Panc1 (cell line): ENCODE data around the gene CHST15.

ENCODE experiments used
- REST ChIP-seq, 2 experiments: IDR thresholded peaks; 2 replicates each; pipeline ENCODE4 v1.6.1; 2011 to 2012; ENCODE audit warnings: low read depth in 2 of 2, control low read depth in 1 of 2, low read length in 1 of 2, mild to moderate bottlenecking in 1 of 2, moderate library complexity in 1 of 2; ENCODE audit not compliant: insufficient read depth in 1 of 2
- TF ChIP-seq, protein P1 (sequence below): fragments of 450-650 bp; IDR thresholded peaks from 2 replicates; pipeline ENCODE4 v1.5.1; 2017; ENCODE audit warnings: mild to moderate bottlenecking

DNA sequence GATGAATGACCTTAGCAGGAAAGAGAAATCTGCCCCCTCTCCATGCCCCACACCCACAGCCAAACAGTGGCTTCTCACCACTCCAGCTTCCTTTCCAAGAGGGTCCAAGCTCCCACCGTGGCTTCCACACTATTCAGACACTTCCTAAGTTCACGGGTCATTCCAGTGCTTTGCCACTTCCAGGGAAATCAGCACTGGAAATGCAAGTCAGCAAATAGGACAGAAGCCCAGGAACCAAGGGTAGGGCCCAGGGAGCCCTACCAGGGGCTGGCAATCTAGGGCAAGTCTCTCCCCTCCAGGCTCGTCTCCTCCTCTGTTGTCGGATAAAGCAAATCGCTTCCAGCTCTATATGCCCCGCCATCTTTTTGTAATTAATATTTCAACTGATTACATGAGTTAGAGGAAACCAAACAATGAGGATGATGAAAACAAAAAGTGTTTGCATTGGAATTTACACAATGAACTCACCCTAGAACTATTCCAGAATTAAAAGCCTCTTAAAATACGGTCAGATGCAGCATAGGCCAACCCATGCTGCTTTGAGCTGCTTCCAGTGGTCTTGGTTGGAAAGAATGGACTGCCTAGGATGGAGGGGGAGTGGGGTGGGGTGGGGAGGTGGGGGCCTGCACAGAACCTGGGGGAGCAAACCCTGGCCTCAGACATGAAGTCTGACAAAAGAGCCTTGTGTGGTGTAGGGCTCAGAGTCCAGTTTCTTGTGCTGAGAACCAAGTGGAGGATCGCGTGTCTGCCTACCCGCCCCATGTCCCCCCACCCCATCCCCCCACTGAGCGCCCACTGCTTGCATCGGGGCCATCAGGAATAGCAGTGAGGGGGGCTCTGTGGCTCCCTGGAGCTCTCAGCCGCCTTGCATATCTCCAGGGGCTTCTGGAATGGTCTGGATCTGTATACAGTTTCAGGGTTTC is 127.2 kb downstream of the CHST15 start:
- TF ChIP-seq REST (IDR thresholded peaks at IDR 0.05; ENCODE audit: insufficient read depth in 1 of 2, low read depth in 2 of 2, low read length in 1 of 2) = no peak
- TF ChIP-seq, protein P1, sequence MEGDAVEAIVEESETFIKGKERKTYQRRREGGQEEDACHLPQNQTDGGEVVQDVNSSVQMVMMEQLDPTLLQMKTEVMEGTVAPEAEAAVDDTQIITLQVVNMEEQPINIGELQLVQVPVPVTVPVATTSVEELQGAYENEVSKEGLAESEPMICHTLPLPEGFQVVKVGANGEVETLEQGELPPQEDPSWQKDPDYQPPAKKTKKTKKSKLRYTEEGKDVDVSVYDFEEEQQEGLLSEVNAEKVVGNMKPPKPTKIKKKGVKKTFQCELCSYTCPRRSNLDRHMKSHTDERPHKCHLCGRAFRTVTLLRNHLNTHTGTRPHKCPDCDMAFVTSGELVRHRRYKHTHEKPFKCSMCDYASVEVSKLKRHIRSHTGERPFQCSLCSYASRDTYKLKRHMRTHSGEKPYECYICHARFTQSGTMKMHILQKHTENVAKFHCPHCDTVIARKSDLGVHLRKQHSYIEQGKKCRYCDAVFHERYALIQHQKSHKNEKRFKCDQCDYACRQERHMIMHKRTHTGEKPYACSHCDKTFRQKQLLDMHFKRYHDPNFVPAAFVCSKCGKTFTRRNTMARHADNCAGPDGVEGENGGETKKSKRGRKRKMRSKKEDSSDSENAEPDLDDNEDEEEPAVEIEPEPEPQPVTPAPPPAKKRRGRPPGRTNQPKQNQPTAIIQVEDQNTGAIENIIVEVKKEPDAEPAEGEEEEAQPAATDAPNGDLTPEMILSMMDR = no peak
